Measurements from ENCODE around the gene GABRG3.

DNA sequence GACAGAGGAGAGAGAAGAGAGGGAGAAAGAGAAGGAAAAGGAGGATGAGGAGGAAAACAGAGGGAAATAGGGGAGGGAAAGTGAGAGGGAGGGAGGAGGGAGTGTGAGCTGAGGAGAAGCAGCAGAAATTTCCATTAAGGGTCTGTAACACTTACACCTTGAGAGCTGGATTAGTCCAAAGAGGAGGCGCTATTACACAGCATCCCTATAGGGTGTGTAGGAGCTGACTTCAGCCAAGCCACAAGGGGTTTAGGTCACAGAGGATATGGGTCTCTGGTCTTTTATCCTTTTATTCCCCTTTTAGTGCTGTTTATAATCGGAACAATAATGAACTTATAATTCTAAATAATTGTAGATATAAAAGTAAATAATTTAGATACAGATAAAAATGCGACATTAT lies 230.4 kb downstream of the GABRG3 start:
- TF ChIP-seq ZNF274 (IDR thresholded peaks at IDR 0.05; ENCODE audit: low read depth, low read length) = no peak
- TF ChIP-seq YY1 (IDR thresholded peaks at IDR 0.05; ENCODE audit: insufficient read depth, insufficient read length) = no peak
